A549 treated with DMSO at 1 μM for 4 hours (cell line): ENCODE results near the gene KLK6. TPM values are rescaled to one million over a fixed set of nuclear protein-coding genes. Genes with fewer than 3 reads are reported as not detected.

Source experiments
- total RNA-seq: library from RNA; stranded (reverse); fragments of 200-300 nt; extraction: Qiagen RNA extraction; gene quantifications from 5 replicates; pipeline ENCODE4 v1.2.3, GENCODE V29; 2022; ENCODE audit warnings: low read depth

Gene KLK6
- total RNA-seq = 0.19 to 0.51 TPM (median 0.29 TPM) in 5 replicates

DNA sequence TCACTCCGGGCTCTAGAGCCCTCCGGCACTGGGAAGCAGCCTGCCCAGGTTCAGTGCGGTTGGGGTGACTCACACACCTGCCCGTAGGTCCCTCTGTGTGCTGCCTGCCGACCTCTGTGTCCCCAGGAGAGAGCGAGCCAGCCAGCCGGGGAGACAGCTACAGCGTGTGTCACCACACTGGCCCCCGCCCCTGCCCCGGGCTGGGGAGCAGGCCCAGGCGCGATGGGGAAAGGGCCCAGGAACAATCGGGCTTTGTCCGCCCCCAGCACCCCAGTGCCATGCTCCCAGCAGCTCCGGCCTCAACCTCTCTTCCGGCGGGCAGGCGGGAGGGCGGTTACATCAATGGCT, at the start of gene KLK6:
TSS of gene KLK6 (minus strand) at position 179 of the 348 bp plus-strand sequence. CDS start 1,487 bp downstream, outside the sequence.

DNA sequence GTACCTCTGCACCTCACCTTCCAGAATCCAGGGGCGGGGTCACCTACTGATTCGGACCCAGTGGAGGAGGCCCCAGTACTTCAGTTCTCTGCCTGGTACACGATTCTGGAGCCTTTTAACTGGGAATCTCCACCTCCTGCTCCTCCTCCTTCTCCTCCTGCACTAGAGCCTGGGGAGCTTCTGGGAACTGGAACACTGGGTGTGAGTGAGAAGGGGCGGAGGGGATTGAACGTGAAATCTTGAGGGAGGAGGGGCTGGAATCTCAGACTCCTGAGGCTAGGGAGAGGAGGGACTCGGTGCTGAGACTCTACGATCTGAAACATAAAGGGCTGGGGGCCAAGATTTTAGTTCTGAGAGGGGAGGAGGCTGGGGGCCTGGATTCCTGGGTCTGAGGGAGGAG, 32.1 kb upstream of the KLK6 start, which contains the start of gene KLK8:
TSS of gene KLK8 (minus strand) at position 90 of the 400 bp plus-strand sequence. CDS start 437 bp downstream, outside the sequence.

GRCh38 chr19:50983625-50984292, 14.4 kb upstream of the KLK6 start, which contains the start of gene KLK7:
Gene KLK7, minus strand, starts transcription at chr19:50983917. Its CDS starts 1,518 bp downstream, at chr19:50982399.

DNA sequence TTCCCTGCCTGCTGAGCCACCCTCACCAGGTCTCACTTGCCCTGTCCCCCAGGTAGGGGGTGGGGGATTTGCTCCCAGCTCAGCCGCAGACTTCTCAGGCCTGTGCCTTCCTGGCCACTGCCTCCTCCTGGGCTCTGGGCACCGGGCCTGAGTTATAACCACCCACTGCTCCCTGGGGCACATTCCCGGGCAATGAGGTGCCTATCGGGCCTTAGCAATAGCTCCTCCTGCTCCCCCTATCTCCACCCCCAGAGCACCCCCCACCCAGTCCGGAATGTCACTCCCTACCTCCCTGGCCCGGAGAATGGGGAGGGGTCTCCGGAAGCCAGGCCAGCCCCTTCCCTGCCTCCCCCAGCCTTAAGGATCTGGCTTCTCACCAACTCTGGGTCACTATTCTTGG, 16.5 kb downstream of the KLK6 start, which contains the start of gene KLK5:
TSS of gene KLK5 (minus strand) at position 129 of the 400 bp plus-strand sequence. CDS start 381 bp downstream, outside the sequence.

DNA sequence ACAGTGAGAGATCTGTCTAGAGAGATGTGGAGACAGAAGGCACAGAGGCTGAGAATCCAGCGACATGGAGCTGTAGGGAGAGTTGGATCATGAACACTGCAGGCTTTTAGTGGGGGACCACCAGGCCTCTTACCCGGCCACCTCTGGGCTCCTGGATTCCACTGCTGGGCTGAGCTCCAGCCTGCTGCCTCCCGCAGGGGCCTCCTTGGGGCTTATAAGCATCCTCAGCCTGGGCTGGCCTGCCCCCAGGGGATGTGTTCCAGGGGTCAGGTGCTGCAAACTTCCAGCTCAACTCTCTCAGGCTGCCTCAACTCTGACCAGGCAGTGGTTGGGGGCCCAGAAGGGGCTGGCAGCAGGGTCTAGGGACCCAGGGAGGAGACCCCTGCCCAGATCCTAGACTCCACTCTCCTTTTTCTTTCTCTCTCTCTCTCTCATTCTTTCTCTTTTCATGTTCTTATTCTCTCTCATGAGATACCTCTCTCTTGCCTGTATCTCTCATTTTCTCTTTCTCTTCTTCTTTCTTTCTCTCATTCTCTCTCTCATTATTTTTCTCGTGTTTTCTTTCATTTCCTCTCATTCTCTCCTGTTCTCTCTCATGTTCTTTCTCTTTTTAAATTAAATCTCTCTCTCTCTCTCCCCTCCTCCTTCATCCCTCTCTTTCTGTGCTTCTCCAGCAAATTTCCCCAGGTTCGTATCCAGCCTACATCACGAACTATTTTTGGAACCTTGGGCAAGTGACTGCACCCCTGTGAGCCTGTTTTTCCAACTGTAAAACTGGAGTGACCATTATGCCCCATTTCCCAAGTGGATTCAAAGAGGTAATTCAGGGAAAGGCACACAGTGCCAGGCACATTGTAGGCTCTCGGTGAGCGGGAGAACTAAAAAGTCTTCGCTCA, 57.9 kb downstream of the KLK6 start, which contains the start of gene KLK4:
TSS of gene KLK4 (minus strand) at position 190 of the 896 bp plus-strand sequence. CDS start 657 bp downstream, outside the sequence.

Other genes with a start within 250 kb of the KLK6 start
- gene SHANK1, start 249.8 kb downstream of the KLK6 start, total RNA-seq = 0.07 to 0.52 TPM (median 0.22 TPM) in 5 replicates
- 6.4 to 10.5 TPM (median 9.0 TPM) in 5 replicates for gene CLEC11A, start 246.2 kb downstream of the KLK6 start, total RNA-seq
- not detected in 5 replicates for gene GPR32, start 199.1 kb downstream of the KLK6 start, total RNA-seq
- gene ACP4, start 179.2 kb downstream of the KLK6 start, total RNA-seq = not detected in 5 replicates
- gene KLK1, start 145.8 kb downstream of the KLK6 start, total RNA-seq = 0.11 to 0.13 TPM in 2 of 5 replicates, not detected in the others
- gene KLK15, start 136.0 kb downstream of the KLK6 start, total RNA-seq = not detected in 5 replicates
- gene KLK3, start 114.7 kb downstream of the KLK6 start, total RNA-seq = not detected in 5 replicates
- 0.09 to 0.17 TPM in 2 of 5 replicates, not detected in the others for gene KLK2, start 96.2 kb downstream of the KLK6 start, total RNA-seq
- gene KLK4, start 58.2 kb downstream of the KLK6 start, total RNA-seq = 0.07 to 0.17 TPM (median 0.09 TPM) in 3 of 5 replicates, not detected in the others
- 0.08 TPM in 1 of 5 replicates, not detected in the others for gene KLK5, start 16.6 kb downstream of the KLK6 start, total RNA-seq
- gene KLK7, start 14.3 kb upstream of the KLK6 start, total RNA-seq = not detected in 5 replicates
- gene KLK8, start 32.0 kb upstream of the KLK6 start, total RNA-seq = not detected in 5 replicates
- gene KLK10, start 50.1 kb upstream of the KLK6 start, total RNA-seq = 0.25 to 0.40 TPM (median 0.34 TPM) in 5 replicates
- gene KLK11, start 57.0 kb upstream of the KLK6 start, total RNA-seq = not detected in 5 replicates
- not detected in 5 replicates for gene KLK12, start 65.4 kb upstream of the KLK6 start, total RNA-seq
- gene KLK13, start 95.5 kb upstream of the KLK6 start, total RNA-seq = 0.14 to 0.37 TPM in 2 of 5 replicates, not detected in the others
- gene KLK14, start 113.3 kb upstream of the KLK6 start, total RNA-seq = 0.25 to 0.67 TPM (median 0.45 TPM) in 5 replicates
- 3.7 to 14.1 TPM (median 12.7 TPM) in 5 replicates for gene CTU1, start 138.8 kb upstream of the KLK6 start, total RNA-seq
- gene SIGLEC9, start 155.3 kb upstream of the KLK6 start, total RNA-seq = 0.07 to 0.18 TPM in 2 of 5 replicates, not detected in the others
- gene SIGLEC7, start 172.7 kb upstream of the KLK6 start, total RNA-seq = not detected in 5 replicates